HepG2 (cell line): Measurements from ENCODE around the gene FBXL22. TPM values are rescaled to one million over a fixed set of nuclear protein-coding genes. Genes with fewer than 3 reads are reported as not detected.

ENCODE experiments used
- ATAC-seq: fragments of 200-7000 bp; cut with Tn5 transposase; 3 replicates; pipeline ENCODE4 v1.9.1; 2020; ENCODE audit warnings: mild to moderate bottlenecking, moderate library complexity
- BruUV-seq: library from RNA; stranded (reverse); fragments of 400-500 nt; replicated peaks from 2 replicates; lab custom pipeline; 2021; lab: Mats Ljungman, UMichigan
- CTCF ChIA-PET: fragments of 300-600 bp; formaldehyde crosslinking; extraction: SDS; loops from one replicate; lab custom pipeline; 2021; ENCODE audit warnings: low total read pairs, inconsistent platforms, low intra/inter-chr PET ratio; lab: Yijun Ruan, JAX
- POLR2A ChIA-PET: fragments of 350-600 bp; sonication (Branson Sonifier 250); formaldehyde crosslinking; loops from one replicate; lab custom pipeline; 2020; ENCODE audit warnings: antibody characterized with exemption, inconsistent platforms; lab: Yijun Ruan, JAX
- DNase-seq: peaks from one replicate; pipeline ENCODE4 v3.0.0-alpha.2; 2015; ENCODE audit warnings: low spot score
- FAIRE-seq: peaks from 3 replicates; lab custom pipeline; 2011; peaks lifted over from hg19 to GRCh38; lab: Jason Lieb, UNC
- H2AFZ ChIP-seq: one replicate; pipeline ENCODE4 v1.6.1; 2011; ENCODE audit warnings: low read length, inconsistent platforms
- H3K27ac ChIP-seq: fragments of 300-600 bp; 3 replicates; pipeline ENCODE4 v1.8.0; 2011; ENCODE audit warnings: mixed run types, mild to moderate bottlenecking, mixed read lengths, low read length, inconsistent platforms; ENCODE audit not compliant: insufficient read depth; ENCODE audit errors: extremely low read length
- H3K27me3 ChIP-seq, 2 experiments: fragments of 200-600 bp in 1 of 2; 2 replicates in 1 of 2; 3 replicates in 1 of 2; pipeline versions ENCODE4 v1.6.0 to v1.8.0; 2011; ENCODE audit warnings: low read length in 2 of 2, mild to moderate bottlenecking in 2 of 2, moderate library complexity in 2 of 2, inconsistent platforms in 1 of 2; ENCODE audit not compliant: insufficient read depth in 2 of 2, control insufficient read depth in 1 of 2
- H3K36me3 ChIP-seq, 2 experiments: fragments of 200-600 bp in 1 of 2; replicated peaks in 1 of 2; 2 replicates in 1 of 2; 3 replicates in 1 of 2; pipeline versions ENCODE4 v1.5.1 to v1.8.0; 2011; ENCODE audit warnings: low read length in 2 of 2, inconsistent platforms in 1 of 2; ENCODE audit not compliant: insufficient read depth in 2 of 2, control insufficient read depth in 1 of 2
- H3K4me1 ChIP-seq: 2 replicates; pipeline ENCODE4 v1.5.1; 2012; ENCODE audit warnings: low read length, inconsistent platforms; ENCODE audit not compliant: insufficient read depth
- H3K4me2 ChIP-seq: 2 replicates; pipeline ENCODE4 v1.6.0; 2011; ENCODE audit warnings: low read depth, low read length, inconsistent platforms
- H3K4me3 ChIP-seq, 3 experiments: fragments of 200-600 bp in 1 of 3; sonication (generic), shearing (Covaris generic) in 1 of 3; replicated peaks in 1 of 3; 2 replicates each; pipeline ENCODE4 v1.5.1; 2011 to 2016; ENCODE audit warnings: low read length in 3 of 3, inconsistent platforms in 2 of 3, low read depth in 2 of 3, mild to moderate bottlenecking in 2 of 3, control low read depth in 1 of 3, mixed read lengths in 1 of 3; ENCODE audit not compliant: insufficient read depth in 1 of 3
- H3K79me2 ChIP-seq: one replicate; pipeline ENCODE4 v1.6.1; 2011; ENCODE audit warnings: low read length, inconsistent platforms; ENCODE audit not compliant: insufficient read depth
- H3K9ac ChIP-seq: 2 replicates; pipeline ENCODE4 v1.6.0; 2011; ENCODE audit warnings: mild to moderate bottlenecking, low read depth, low read length, inconsistent platforms; ENCODE audit not compliant: insufficient read depth
- H3K9me3 ChIP-seq: 2 replicates; pipeline ENCODE4 v1.5.1; 2012; ENCODE audit warnings: mild to moderate bottlenecking, low read length
- H4K20me1 ChIP-seq: 2 replicates; pipeline ENCODE4 v1.6.0; 2011; ENCODE audit warnings: inconsistent platforms, mild to moderate bottlenecking, low read length, moderate library complexity; ENCODE audit not compliant: insufficient read depth
- AGO2 ChIP-seq: fragments of 200-400 bp; formaldehyde crosslinking; optimal IDR thresholded peaks from 2 replicates; pipeline ENCODE3; 2017; ENCODE audit warnings: mild to moderate bottlenecking, low read depth, low read length, moderate library complexity
- GTF3A ChIP-seq: sonication (generic); formaldehyde crosslinking; conservative IDR thresholded peaks from 2 replicates; pipeline ENCODE4 v1.4.0; 2020; ENCODE audit warnings: mild to moderate bottlenecking, missing genetic modification reagents
- HOXA5 ChIP-seq: sonication (generic); formaldehyde crosslinking; IDR thresholded peaks from 2 replicates; pipeline ENCODE4 v1.4.0; 2020; ENCODE audit warnings: missing genetic modification reagents
- NFE2 ChIP-seq: sonication (generic); formaldehyde crosslinking; IDR thresholded peaks from 2 replicates; pipeline ENCODE4 v1.4.0; 2020; ENCODE audit warnings: missing genetic modification reagents
- RFX3 ChIP-seq: IDR thresholded peaks from 2 replicates; pipeline ENCODE4 v1.6.1; 2016; ENCODE audit warnings: missing biosample characterization, missing genetic modification reagents
- SAFB2 ChIP-seq: sonication (generic); formaldehyde crosslinking; IDR thresholded peaks from 2 replicates; pipeline ENCODE4 v1.5.1; 2020; ENCODE audit warnings: missing genetic modification reagents, low read depth, mild to moderate bottlenecking, borderline replicate concordance
- ZMYM4 ChIP-seq: sonication (generic); formaldehyde crosslinking; IDR thresholded peaks from 2 replicates; pipeline ENCODE4 v1.8.1; 2023; ENCODE audit warnings: mild to moderate bottlenecking, missing genetic modification reagents
- ZNF510 ChIP-seq: sonication (generic); formaldehyde crosslinking; IDR thresholded peaks from 2 replicates; pipeline ENCODE4 v1.4.0; 2020; ENCODE audit warnings: low read depth, mild to moderate bottlenecking, missing genetic modification reagents
- WGBS: methylation state at CpG from one replicate; pipeline ENCODE4 v1.1.6; 2017; ENCODE audit warnings: low lambda C conversion rate; 5-methylcytosine and 5-hydroxymethylcytosine counted together
- in situ Hi-C: cut with HindIII; loops from 2 replicates; pipeline ENCODE4 v1.10.0; 2017; ENCODE audit warnings: low pct_unique_long_range_greater_than_20kb; ENCODE audit not compliant: extremely low pct_ligation_motif_present
- intact Hi-C: fragments of 100-400 bp; cut with micrococcal nuclease; formaldehyde crosslinking; loops from one replicate; pipeline ENCODE4 v1.10.0; 2022; ENCODE audit not compliant: unreplicated experiment
- polyA plus RNA-seq, 8 experiments: library from polyadenylated mRNA; depleted of rRNA in 3 of 8; stranded (reverse) in 7 of 8; unstranded in 1 of 8; fragments of >200 nt; fragmentation: Illumina TruSeq in 4 of 8; extraction: Trizol in 4 of 8; gene quantifications; 2 replicates each; pipeline versions ENCODE4 v1.2.1 to v1.2.3, GENCODE V29; 2011 to 2016; ENCODE audit warnings: low read depth in 4 of 8, missing spikeins in 1 of 8, mixed read lengths in 1 of 8; ENCODE audit not compliant: insufficient read depth in 1 of 8
- total RNA-seq, 5 experiments: library from RNA; depleted of rRNA; stranded (reverse); fragments of >200 nt; fragmentation: Illumina TruSeq; extraction: Trizol; gene quantifications; 2 replicates each; pipeline ENCODE4 v1.2.3, GENCODE V29; 2016; ENCODE audit warnings: low read depth in 1 of 5
- TF ChIP-seq, protein P1 (sequence below): sonication (generic); formaldehyde crosslinking; IDR thresholded peaks from 2 replicates; pipeline ENCODE4 v1.8.0; 2022; ENCODE audit warnings: missing genetic modification reagents, mild to moderate bottlenecking, borderline replicate concordance

The FBXL22 gene
- total and polyA plus RNA-seq, 2 of the 13 experiments (the other 11 are each of a cell fraction or from before 2014, with no cell fraction given): 0.15 to 0.33 TPM

DNA sequence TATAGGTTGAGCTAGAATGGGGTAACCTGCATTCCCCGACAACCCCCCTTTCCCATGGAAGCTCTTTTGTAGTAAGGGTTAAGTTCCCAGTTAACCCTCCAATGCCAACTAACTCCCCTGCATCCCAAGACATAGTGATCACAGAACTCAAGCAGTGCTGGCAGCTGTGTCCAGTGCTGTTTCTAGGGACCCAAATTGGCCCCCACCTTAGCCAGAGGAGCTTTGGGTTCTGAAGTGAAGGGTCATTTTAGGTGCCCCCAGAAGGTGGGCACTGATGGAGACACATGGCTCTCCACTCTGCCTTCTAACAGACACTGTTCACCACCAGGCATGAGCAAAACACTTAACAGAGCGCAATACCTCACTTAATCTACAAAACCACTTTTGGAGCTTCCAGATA is 7.1 kb downstream of the FBXL22 start:
- H3K4me1 ChIP-seq: peaks cover 10% of the 10 kb centered on the region
- ChIA-PET CTCF (no interaction called here), POLR2A (no interaction called here)

DNA sequence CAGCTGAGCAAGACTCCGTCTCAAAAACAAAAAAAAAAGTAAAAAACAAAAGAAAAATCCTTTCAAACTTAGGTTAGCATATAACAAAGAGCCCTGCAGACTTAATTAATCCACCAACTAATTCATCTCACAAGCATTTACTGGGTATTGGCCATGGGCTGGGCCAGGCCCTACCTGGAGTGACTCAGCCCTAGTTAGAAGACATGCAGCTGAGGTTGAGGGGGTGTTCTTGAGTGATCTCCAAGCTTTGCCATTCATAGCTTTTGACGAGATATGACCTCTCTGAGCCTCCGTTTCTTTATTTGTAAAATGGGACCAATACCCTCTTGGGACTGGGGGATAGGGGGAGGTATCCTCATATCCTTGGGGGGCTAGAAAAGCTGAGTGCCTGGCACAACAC is 7.8 kb downstream of the FBXL22 start:
- H3K4me2 ChIP-seq: no peak overlapping the region
- TF ChIP-seq, protein P1, sequence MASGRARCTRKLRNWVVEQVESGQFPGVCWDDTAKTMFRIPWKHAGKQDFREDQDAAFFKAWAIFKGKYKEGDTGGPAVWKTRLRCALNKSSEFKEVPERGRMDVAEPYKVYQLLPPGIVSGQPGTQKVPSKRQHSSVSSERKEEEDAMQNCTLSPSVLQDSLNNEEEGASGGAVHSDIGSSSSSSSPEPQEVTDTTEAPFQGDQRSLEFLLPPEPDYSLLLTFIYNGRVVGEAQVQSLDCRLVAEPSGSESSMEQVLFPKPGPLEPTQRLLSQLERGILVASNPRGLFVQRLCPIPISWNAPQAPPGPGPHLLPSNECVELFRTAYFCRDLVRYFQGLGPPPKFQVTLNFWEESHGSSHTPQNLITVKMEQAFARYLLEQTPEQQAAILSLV (CRISPR knock-in tag): no peak
- intact Hi-C loops (no loop called here), in situ Hi-C loops (no loop called here)
- peaks cover 8% of the 10 kb centered on the region for H3K4me1 ChIP-seq
- H2AFZ ChIP-seq: no peak overlapping the region
- H3K27me3 ChIP-seq: no peaks in the 10 kb centered on the region
- no peaks in the 10 kb centered on the region for H4K20me1 ChIP-seq
- ATAC-seq (no peak), FAIRE-seq (no peak), DNase-seq (no peak)
- no TSS peak for BruUV-seq
- H3K4me3 ChIP-seq: no peak overlapping the region
- H3K79me2 ChIP-seq: no peaks in the 10 kb centered on the region
- no peak overlapping the region for H3K27ac ChIP-seq
- 97% methylated on average over 3 of the region's 3 CpGs for WGBS
- ChIA-PET CTCF (no interaction called here), POLR2A (no interaction called here)
- peaks cover 2 to 17% of the 10 kb centered on the region in 2 experiments; a peak in 4 of 5 replicates for H3K36me3 ChIP-seq
- no peak overlapping the region for H3K9ac ChIP-seq
- H3K9me3 ChIP-seq: no peaks in the 10 kb centered on the region

More for the DNA sequence above, 7.1 kb downstream of the FBXL22 start:
- FAIRE-seq (no peak), ATAC-seq (no peak), DNase-seq (no peak)
- Histone ChIP-seq H3K79me2 (no peaks in the 10 kb centered on the region), H3K9me3 (no peaks in the 10 kb centered on the region), H3K4me2 (no peak overlapping the region), H4K20me1 (no peaks in the 10 kb centered on the region), H3K36me3 (peaks cover under 1 to 13% of the 10 kb centered on the region in 2 experiments; a peak in 4 of 5 replicates), H3K27ac (no peak overlapping the region), H2AFZ (no peak overlapping the region), H3K4me3 (no peak overlapping the region), H3K27me3 (no peaks in the 10 kb centered on the region; a peak in 1 of 5 replicates), H3K9ac (no peak overlapping the region)
- 89% methylated on average over 2 of the region's 2 CpGs for WGBS
- no TSS peak for BruUV-seq
- intact Hi-C loops (no loop called here), in situ Hi-C loops (no loop called here)
- TF ChIP-seq NFE2 (CRISPR knock-in tag): no peak
- TF ChIP-seq AGO2: no peak
- no peak for TF ChIP-seq RFX3 (CRISPR knock-in tag)
- no peak for TF ChIP-seq ZNF510 (CRISPR knock-in tag)
- no peak for TF ChIP-seq GTF3A (CRISPR knock-in tag)
- TF ChIP-seq SAFB2 (CRISPR knock-in tag): no peak
- TF ChIP-seq ZMYM4 (CRISPR knock-in tag): no peak
- no peak for TF ChIP-seq HOXA5 (CRISPR knock-in tag)
